ENCODE data around the gene EHBP1L1. TPM values are rescaled to one million over a fixed set of nuclear protein-coding genes. Genes with fewer than 3 reads are reported as not detected.

The EHBP1L1 gene
- total and polyA plus RNA-seq, 9 donors = 176 to 388 (median 293) TPM

- peak within 1 kb of the TSS; percentile 82 for H3K4me3 ChIP-seq (ENCODE audit: low read length)
- H3K36me3 ChIP-seq (ENCODE audit: control insufficient read depth, insufficient read depth, low read length) = peaks cover 56% of the 10 kb centered on the region
- WGBS (ENCODE audit: insufficient coverage) = under 1% methylated on average over 55 of the region's 55 CpGs
- peak within 1 kb of the TSS; percentile 94 for H3K27ac ChIP-seq (ENCODE audit: low read length)
- DNase-seq = peak; percentile 100
- H3K9me3 ChIP-seq (replicated peaks; ENCODE audit: control insufficient read depth, low read depth, low read length) = no peaks in the 10 kb centered on the region
- no peaks in the 10 kb centered on the region for H3K27me3 ChIP-seq (ENCODE audit: control insufficient read depth, insufficient read depth, low read length)
- H3K4me1 ChIP-seq (ENCODE audit: control insufficient read depth, insufficient read depth, low read length) = peaks cover 47% of the 10 kb centered on the region
Measured at GRCh38 chr11:65615229-65615949, 39.5 kb downstream of the EHBP1L1 start, which contains the start of gene PCNX3. Gene PCNX3 (plus strand): TSS chr11:65615776. CDS start chr11:65616312, 536 bp downstream.

- peaks cover 40% of the 10 kb centered on the region for H3K4me1 ChIP-seq (ENCODE audit: control insufficient read depth, insufficient read depth, low read length)
- H3K9me3 ChIP-seq (replicated peaks; ENCODE audit: control insufficient read depth, low read depth, low read length) = no peaks in the 10 kb centered on the region
- WGBS (ENCODE audit: insufficient coverage) = 0% methylated on average over 37 of the region's 50 CpGs
- peak overlapping the region; percentile 82 for H3K4me3 ChIP-seq (ENCODE audit: low read length)
- H3K27ac ChIP-seq (ENCODE audit: low read length) = peak overlapping the region; percentile 85
- no peaks in the 10 kb centered on the region for H3K27me3 ChIP-seq (ENCODE audit: control insufficient read depth, insufficient read depth, low read length)
- DNase-seq = no peak
- H3K36me3 ChIP-seq (ENCODE audit: control insufficient read depth, insufficient read depth, low read length) = peaks cover 57% of the 10 kb centered on the region
Measured at GRCh38 chr11:65615950-65616574, 40.2 kb downstream of the EHBP1L1 start.

GRCh38 chr11:65616575-65617001, 40.7 kb downstream of the EHBP1L1 start:
- no peak for DNase-seq
- Histone ChIP-seq H3K36me3 (ENCODE audit: control insufficient read depth, insufficient read depth, low read length) (peaks cover 62% of the 10 kb centered on the region), H3K4me3 (ENCODE audit: low read length) (peak overlapping the region; percentile 82), H3K4me1 (ENCODE audit: control insufficient read depth, insufficient read depth, low read length) (peaks cover 35% of the 10 kb centered on the region), H3K9me3 (replicated peaks; ENCODE audit: control insufficient read depth, low read depth, low read length) (no peaks in the 10 kb centered on the region), H3K27me3 (ENCODE audit: control insufficient read depth, insufficient read depth, low read length) (no peaks in the 10 kb centered on the region), H3K27ac (ENCODE audit: low read length) (no peak overlapping the region)
- 81% methylated on average over 8 of the region's 10 CpGs for WGBS (ENCODE audit: insufficient coverage)

- Histone ChIP-seq H3K27me3 (ENCODE audit: control insufficient read depth, insufficient read depth, low read length) (no peaks in the 10 kb centered on the region), H3K4me3 (ENCODE audit: low read length) (no peak overlapping the region), H3K27ac (ENCODE audit: low read length) (no peak overlapping the region), H3K4me1 (ENCODE audit: control insufficient read depth, insufficient read depth, low read length) (peaks cover 28% of the 10 kb centered on the region), H3K36me3 (ENCODE audit: control insufficient read depth, insufficient read depth, low read length) (peaks cover 64% of the 10 kb centered on the region), H3K9me3 (replicated peaks; ENCODE audit: control insufficient read depth, low read depth, low read length) (no peaks in the 10 kb centered on the region)
- DNase-seq = no peak
- WGBS (ENCODE audit: insufficient coverage) = 87% methylated on average over 17 of the region's 17 CpGs
Measured at GRCh38 chr11:65617136-65617850, 41.4 kb downstream of the EHBP1L1 start.

- 88% methylated on average over 28 of the region's 33 CpGs for WGBS (ENCODE audit: insufficient coverage)
- no peaks in the 10 kb centered on the region for H3K9me3 ChIP-seq (replicated peaks; ENCODE audit: control insufficient read depth, low read depth, low read length)
- peaks cover 62% of the 10 kb centered on the region for H3K36me3 ChIP-seq (ENCODE audit: control insufficient read depth, insufficient read depth, low read length)
- peaks cover 19% of the 10 kb centered on the region for H3K4me1 ChIP-seq (ENCODE audit: control insufficient read depth, insufficient read depth, low read length)
- DNase-seq = no peak
- H3K27me3 ChIP-seq (ENCODE audit: control insufficient read depth, insufficient read depth, low read length) = no peaks in the 10 kb centered on the region
- no peak overlapping the region for H3K27ac ChIP-seq (ENCODE audit: low read length)
- H3K4me3 ChIP-seq (ENCODE audit: low read length) = no peak overlapping the region
Measured at GRCh38 chr11:65617990-65618751, 42.3 kb downstream of the EHBP1L1 start.

GRCh38 chr11:65618763-65619162, 42.9 kb downstream of the EHBP1L1 start:
- H3K36me3 ChIP-seq (ENCODE audit: control insufficient read depth, insufficient read depth, low read length) = peaks cover 68% of the 10 kb centered on the region
- H3K9me3 ChIP-seq (replicated peaks; ENCODE audit: control insufficient read depth, low read depth, low read length) = no peaks in the 10 kb centered on the region
- no peak for DNase-seq
- H3K27ac ChIP-seq (ENCODE audit: low read length) = no peak overlapping the region
- peaks cover 14% of the 10 kb centered on the region for H3K4me1 ChIP-seq (ENCODE audit: control insufficient read depth, insufficient read depth, low read length)
- 85% methylated on average over 13 of the region's 14 CpGs for whole genome bisulfite sequencing (ENCODE audit: insufficient coverage)
- no peak overlapping the region for H3K4me3 ChIP-seq (ENCODE audit: low read length)
- H3K27me3 ChIP-seq (ENCODE audit: control insufficient read depth, insufficient read depth, low read length) = no peaks in the 10 kb centered on the region

GRCh38 chr11:65619281-65619928, 43.6 kb downstream of the EHBP1L1 start:
- H3K27me3 ChIP-seq (ENCODE audit: control insufficient read depth, insufficient read depth, low read length) = no peaks in the 10 kb centered on the region
- no peak overlapping the region for H3K27ac ChIP-seq (ENCODE audit: low read length)
- H3K4me1 ChIP-seq (ENCODE audit: control insufficient read depth, insufficient read depth, low read length) = peaks cover 12% of the 10 kb centered on the region
- no peak overlapping the region for H3K4me3 ChIP-seq (ENCODE audit: low read length)
- DNase-seq = no peak
- 91% methylated on average over 21 of the region's 29 CpGs for WGBS (ENCODE audit: insufficient coverage)
- peaks cover 74% of the 10 kb centered on the region for H3K36me3 ChIP-seq (ENCODE audit: control insufficient read depth, insufficient read depth, low read length)
- no peaks in the 10 kb centered on the region for H3K9me3 ChIP-seq (replicated peaks; ENCODE audit: control insufficient read depth, low read depth, low read length)

GRCh38 chr11:65620666-65621065, 44.8 kb downstream of the EHBP1L1 start:
- Histone ChIP-seq H3K27ac (ENCODE audit: low read length) (no peak overlapping the region), H3K4me1 (ENCODE audit: control insufficient read depth, insufficient read depth, low read length) (peaks cover 12% of the 10 kb centered on the region), H3K36me3 (ENCODE audit: control insufficient read depth, insufficient read depth, low read length) (peaks cover 86% of the 10 kb centered on the region), H3K9me3 (replicated peaks; ENCODE audit: control insufficient read depth, low read depth, low read length) (no peaks in the 10 kb centered on the region), H3K27me3 (ENCODE audit: control insufficient read depth, insufficient read depth, low read length) (no peaks in the 10 kb centered on the region), H3K4me3 (ENCODE audit: low read length) (no peak overlapping the region)
- WGBS (ENCODE audit: insufficient coverage) = 90% methylated on average over 18 of the region's 19 CpGs
- DNase-seq = no peak

- WGBS (ENCODE audit: insufficient coverage) = 90% methylated on average over 13 of the region's 14 CpGs
- H3K27ac ChIP-seq (ENCODE audit: low read length) = no peak overlapping the region
- no peak overlapping the region for H3K4me3 ChIP-seq (ENCODE audit: low read length)
- no peaks in the 10 kb centered on the region for H3K9me3 ChIP-seq (replicated peaks; ENCODE audit: control insufficient read depth, low read depth, low read length)
- peaks cover 9% of the 10 kb centered on the region for H3K4me1 ChIP-seq (ENCODE audit: control insufficient read depth, insufficient read depth, low read length)
- H3K27me3 ChIP-seq (ENCODE audit: control insufficient read depth, insufficient read depth, low read length) = no peaks in the 10 kb centered on the region
- DNase-seq = no peak
- peaks cover 94% of the 10 kb centered on the region for H3K36me3 ChIP-seq (ENCODE audit: control insufficient read depth, insufficient read depth, low read length)
Measured at GRCh38 chr11:65621460-65621859, 45.6 kb downstream of the EHBP1L1 start.

Data from muscle of leg (tissue), 11 donors.